HG03175 (cell line): ENCODE data around the gene FOXN3.
"Not testable (repeated sequence)": the region's sequence is repeated elsewhere in the genome, so short reads cannot be mapped to it uniquely, and the experiment has no call there.

Experiments used
- ATAC-seq: cut with Tn5 transposase; IDR thresholded peaks from one replicate; pipeline ENCODE4 v1.9.1; 2021; ENCODE audit warnings: mild to moderate bottlenecking, moderate library complexity; ENCODE audit not compliant: unreplicated experiment

FOXN3 gene

GRCh38 chr14:89256951-89257350 is 160.1 kb downstream of the FOXN3 start:
- no peak for ATAC-seq

GRCh38 chr14:89256283-89256682 is 160.8 kb downstream of the FOXN3 start:
- ATAC-seq = no peak

- no peak for ATAC-seq
Observed at GRCh38 chr14:89255852-89256251, 161.2 kb downstream of the FOXN3 start.

- no peak for ATAC-seq
Observed at GRCh38 chr14:89255012-89255411, 162.0 kb downstream of the FOXN3 start.

- ATAC-seq = no peak
Observed at GRCh38 chr14:89254166-89254909, 162.7 kb downstream of the FOXN3 start.

GRCh38 chr14:89252887-89253532 is 164.0 kb downstream of the FOXN3 start:
- no peak for ATAC-seq

- ATAC-seq = no peak
Observed at GRCh38 chr14:89251061-89251460, 166.0 kb downstream of the FOXN3 start.

- ATAC-seq = not testable (repeated sequence)
Observed at GRCh38 chr14:89250655-89250975, 166.4 kb downstream of the FOXN3 start.

- ATAC-seq = no peak
Observed at GRCh38 chr14:89249972-89250654, 166.9 kb downstream of the FOXN3 start.

GRCh38 chr14:89249065-89249695 is 167.9 kb downstream of the FOXN3 start:
- no peak for ATAC-seq

GRCh38 chr14:89248411-89249064 is 168.5 kb downstream of the FOXN3 start:
- no peak for ATAC-seq

- ATAC-seq = no peak
Observed at GRCh38 chr14:89247457-89248122, 169.4 kb downstream of the FOXN3 start.

- no peak for ATAC-seq
Observed at GRCh38 chr14:89246290-89246689, 170.7 kb downstream of the FOXN3 start.

- no peak for ATAC-seq
Observed at GRCh38 chr14:89245802-89246201, 171.2 kb downstream of the FOXN3 start.

GRCh38 chr14:89244720-89245119 is 172.3 kb downstream of the FOXN3 start:
- ATAC-seq = no peak

GRCh38 chr14:89243741-89244140 is 173.3 kb downstream of the FOXN3 start:
- no peak for ATAC-seq

GRCh38 chr14:89243286-89243685 is 173.7 kb downstream of the FOXN3 start:
- no peak for ATAC-seq

- no peak for ATAC-seq
Observed at GRCh38 chr14:89242652-89243279, 174.3 kb downstream of the FOXN3 start.

- ATAC-seq = no peak
Observed at GRCh38 chr14:89241934-89242651, 174.9 kb downstream of the FOXN3 start.
